ENCODE results near the gene CRTAC1.

- TF ChIP-seq POLR2A (IDR thresholded peaks at IDR 0.05) (no peak), POLR2AphosphoS5 (IDR thresholded peaks at IDR 0.05) (no peak)
- TF ChIP-seq, protein P1, sequence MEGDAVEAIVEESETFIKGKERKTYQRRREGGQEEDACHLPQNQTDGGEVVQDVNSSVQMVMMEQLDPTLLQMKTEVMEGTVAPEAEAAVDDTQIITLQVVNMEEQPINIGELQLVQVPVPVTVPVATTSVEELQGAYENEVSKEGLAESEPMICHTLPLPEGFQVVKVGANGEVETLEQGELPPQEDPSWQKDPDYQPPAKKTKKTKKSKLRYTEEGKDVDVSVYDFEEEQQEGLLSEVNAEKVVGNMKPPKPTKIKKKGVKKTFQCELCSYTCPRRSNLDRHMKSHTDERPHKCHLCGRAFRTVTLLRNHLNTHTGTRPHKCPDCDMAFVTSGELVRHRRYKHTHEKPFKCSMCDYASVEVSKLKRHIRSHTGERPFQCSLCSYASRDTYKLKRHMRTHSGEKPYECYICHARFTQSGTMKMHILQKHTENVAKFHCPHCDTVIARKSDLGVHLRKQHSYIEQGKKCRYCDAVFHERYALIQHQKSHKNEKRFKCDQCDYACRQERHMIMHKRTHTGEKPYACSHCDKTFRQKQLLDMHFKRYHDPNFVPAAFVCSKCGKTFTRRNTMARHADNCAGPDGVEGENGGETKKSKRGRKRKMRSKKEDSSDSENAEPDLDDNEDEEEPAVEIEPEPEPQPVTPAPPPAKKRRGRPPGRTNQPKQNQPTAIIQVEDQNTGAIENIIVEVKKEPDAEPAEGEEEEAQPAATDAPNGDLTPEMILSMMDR (IDR thresholded peaks at IDR 0.05 in 8 of 11, conservative IDR thresholded peaks at IDR 0.05 in 3 of 11) = no peak
Measured at GRCh38 chr10:97936126-97936525, 94.3 kb downstream of the CRTAC1 start.

Data from spleen (tissue), 7 donors.